Measurements from ENCODE around the gene SLC6A6.

The SLC6A6 gene

GRCh38 chr3:14524920-14525660, 122.7 kb downstream of the SLC6A6 start:
- DNase-seq (ENCODE audit: extremely low read depth, insufficient read length), result no peak
- no peak overlapping the region for H3K4me3 ChIP-seq (replicated peaks; ENCODE audit: low read depth, low read length)
- H3K27me3 ChIP-seq (replicated peaks; ENCODE audit: control insufficient read depth, insufficient read depth, low read length), result peaks cover 5% of the 10 kb centered on the region; the same call in 1 of the 2 replicates
- no peak for TF ChIP-seq CTCF (IDR thresholded peaks at IDR 0.05; ENCODE audit: insufficient read depth, low read length, poor library complexity, severe bottlenecking)
- no peaks in the 10 kb centered on the region for H3K36me3 ChIP-seq (ENCODE audit: control insufficient read depth, insufficient read depth, low read length)

GRCh38 chr3:14525685-14526631, 123.6 kb downstream of the SLC6A6 start:
- no peaks in the 10 kb centered on the region for H3K36me3 ChIP-seq (ENCODE audit: control insufficient read depth, insufficient read depth, low read length)
- no peak overlapping the region for H3K4me3 ChIP-seq (replicated peaks; ENCODE audit: low read depth, low read length)
- no peak for DNase-seq (ENCODE audit: extremely low read depth, insufficient read length)
- TF ChIP-seq CTCF (IDR thresholded peaks at IDR 0.05; ENCODE audit: insufficient read depth, low read length, poor library complexity, severe bottlenecking), result no peak
- peaks cover 3% of the 10 kb centered on the region; the same call in 1 of the 2 replicates for H3K27me3 ChIP-seq (replicated peaks; ENCODE audit: control insufficient read depth, insufficient read depth, low read length)

GRCh38 chr3:14528081-14528480, 125.7 kb downstream of the SLC6A6 start:
- Histone ChIP-seq H3K36me3 (ENCODE audit: control insufficient read depth, insufficient read depth, low read length) (no peaks in the 10 kb centered on the region), H3K4me3 (replicated peaks; ENCODE audit: low read depth, low read length) (no peak overlapping the region), H3K27me3 (replicated peaks; ENCODE audit: control insufficient read depth, insufficient read depth, low read length) (no peaks in the 10 kb centered on the region; the same call in 1 of the 2 replicates)
- no peak for TF ChIP-seq CTCF (IDR thresholded peaks at IDR 0.05; ENCODE audit: insufficient read depth, low read length, poor library complexity, severe bottlenecking)
- no peak for DNase-seq (ENCODE audit: extremely low read depth, insufficient read length)

GRCh38 chr3:14531856-14532395, 129.5 kb downstream of the SLC6A6 start:
- Histone ChIP-seq H3K4me3 (replicated peaks; ENCODE audit: low read depth, low read length) (no peak overlapping the region), H3K36me3 (ENCODE audit: control insufficient read depth, insufficient read depth, low read length) (no peaks in the 10 kb centered on the region), H3K27me3 (replicated peaks; ENCODE audit: control insufficient read depth, insufficient read depth, low read length) (no peaks in the 10 kb centered on the region; the same call in 1 of the 2 replicates)
- no peak for TF ChIP-seq CTCF (IDR thresholded peaks at IDR 0.05; ENCODE audit: insufficient read depth, low read length, poor library complexity, severe bottlenecking)
- no peak for DNase-seq (ENCODE audit: extremely low read depth, insufficient read length)

- no peak for DNase-seq (ENCODE audit: extremely low read depth, insufficient read length)
- H3K27me3 ChIP-seq (replicated peaks; ENCODE audit: control insufficient read depth, insufficient read depth, low read length), result no peaks in the 10 kb centered on the region; the same call in 1 of the 2 replicates
- H3K4me3 ChIP-seq (replicated peaks; ENCODE audit: low read depth, low read length), result no peak overlapping the region
- no peak for TF ChIP-seq CTCF (IDR thresholded peaks at IDR 0.05; ENCODE audit: insufficient read depth, low read length, poor library complexity, severe bottlenecking)
- H3K36me3 ChIP-seq (ENCODE audit: control insufficient read depth, insufficient read depth, low read length), result no peaks in the 10 kb centered on the region
These were observed 130.5 kb downstream of the SLC6A6 start for GRCh38 chr3:14532691-14533456.

Measured in GM06990 (cell line).